SJSA1 (cell line): ENCODE data around the gene FKBP10. TPM values are rescaled to one million over a fixed set of nuclear protein-coding genes. Genes with fewer than 3 reads are reported as not detected.
"Not testable (repeated sequence)": the region's sequence is repeated elsewhere in the genome, so short reads cannot be mapped to it uniquely, and the experiment has no call there.

Experiments used
- DNase-seq, 2 experiments: peaks; one replicate each; pipeline ENCODE4 v3.0.0-alpha.2; 2015 to 2020; ENCODE audit warnings: low spot score in 2 of 2, low read depth in 1 of 2
- H3K27ac ChIP-seq: fragments of 250-450 bp; sonication (Bioruptor Pico); 2 replicates; pipeline ENCODE4 v1.5.1; 2020; ENCODE audit warnings: mild to moderate bottlenecking, moderate library complexity
- H3K27me3 ChIP-seq: fragments of 250-450 bp; sonication (Bioruptor Pico); replicated peaks from 2 replicates; pipeline ENCODE4 v1.5.1; 2020; ENCODE audit warnings: mild to moderate bottlenecking, moderate library complexity
- H3K36me3 ChIP-seq: fragments of 250-450 bp; sonication (Bioruptor Pico); 2 replicates; pipeline ENCODE4 v1.5.1; 2020; ENCODE audit warnings: mild to moderate bottlenecking
- H3K4me1 ChIP-seq: fragments of 250-450 bp; sonication (Bioruptor Pico); replicated peaks from 2 replicates; pipeline ENCODE4 v1.6.1; 2021; ENCODE audit warnings: mild to moderate bottlenecking
- H3K4me3 ChIP-seq: fragments of 250-450 bp; sonication (Bioruptor Pico); 2 replicates; pipeline ENCODE4 v1.5.1; 2020; ENCODE audit warnings: mild to moderate bottlenecking
- H3K9me3 ChIP-seq: fragments of 250-450 bp; sonication (Bioruptor Pico); replicated peaks from 2 replicates; pipeline ENCODE4 v1.5.1; 2020; ENCODE audit warnings: mild to moderate bottlenecking
- total RNA-seq: library from RNA; depleted of rRNA; stranded (reverse); fragments of >200 nt; shearing (Covaris generic); gene quantifications from 2 replicates; pipeline ENCODE4 v1.2.3, GENCODE V29; 2014

Gene FKBP10
- total RNA-seq, 1 experiment from 2014 or later, result 90.2 TPM

- Histone ChIP-seq H3K36me3 (peaks cover 31% of the 10 kb centered on the region), H3K4me1 (no peaks in the 10 kb centered on the region), H3K9me3 (no peaks in the 10 kb centered on the region), H3K27ac (no peak overlapping the region), H3K27me3 (no peaks in the 10 kb centered on the region), H3K4me3 (no peak overlapping the region)
- no peak for DNase-seq
Observed at GRCh38 chr17:41825175-41825845, 12.5 kb downstream of the FKBP10 start.

GRCh38 chr17:41829961-41830360 is 17.2 kb downstream of the FKBP10 start:
- H3K4me3 ChIP-seq, H3K27ac ChIP-seq, DNase-seq, H3K9me3 ChIP-seq, H3K4me1 ChIP-seq, H3K27me3 ChIP-seq: not testable (repeated sequence)
- H3K36me3 ChIP-seq, result peaks cover 43% of the 10 kb centered on the region

- no peak for DNase-seq
- no peak overlapping the region for H3K27ac ChIP-seq
- H3K4me1 ChIP-seq, result peaks cover 9% of the 10 kb centered on the region
- H3K9me3 ChIP-seq, result no peaks in the 10 kb centered on the region
- H3K27me3 ChIP-seq, result no peaks in the 10 kb centered on the region
- H3K36me3 ChIP-seq, result peaks cover 26% of the 10 kb centered on the region
- peak overlapping the region; percentile 92 for H3K4me3 ChIP-seq
Observed at GRCh38 chr17:41835214-41835799, 22.5 kb downstream of the FKBP10 start.

GRCh38 chr17:41835800-41836549 is 23.2 kb downstream of the FKBP10 start, which contains the start of gene NT5C3B:
NT5C3B (minus strand) TSS chr17:41836232; CDS start chr17:41836193, 39 bp downstream.
- Histone ChIP-seq H3K36me3 (peaks cover 20% of the 10 kb centered on the region), H3K27me3 (no peaks in the 10 kb centered on the region), H3K4me3 (peak within 1 kb of the TSS; percentile 92), H3K9me3 (no peaks in the 10 kb centered on the region), H3K4me1 (peaks cover 9% of the 10 kb centered on the region), H3K27ac (peak within 1 kb of the TSS; percentile 29; the same call in 1 of the 2 replicates)
- peak; percentile 58 to 59 for DNase-seq

GRCh38 chr17:41836550-41837196 is 23.9 kb downstream of the FKBP10 start:
- no peak for DNase-seq

GRCh38 chr17:41837761-41838538 is 25.1 kb downstream of the FKBP10 start, which contains the start of gene KLHL10:
KLHL10 (plus strand) TSS chr17:41837825; CDS start chr17:41837933, 108 bp downstream.
- Histone ChIP-seq H3K36me3 (peaks cover 9% of the 10 kb centered on the region), H3K9me3 (no peaks in the 10 kb centered on the region), H3K4me3 (no peak within 1 kb of the TSS)

More at GRCh38 chr17:41836550-41837196, 23.9 kb downstream of the FKBP10 start:
- H3K4me3 ChIP-seq, result peak overlapping the region; percentile 92
- H3K27ac ChIP-seq, result no peak overlapping the region
- H3K4me1 ChIP-seq, result peaks cover 9% of the 10 kb centered on the region
- H3K27me3 ChIP-seq, result no peaks in the 10 kb centered on the region
- peaks cover 16% of the 10 kb centered on the region for H3K36me3 ChIP-seq
- H3K9me3 ChIP-seq, result no peaks in the 10 kb centered on the region

GRCh38 chr17:41839448-41839847 is 26.6 kb downstream of the FKBP10 start:
- not testable (repeated sequence) for H3K9me3 ChIP-seq, H3K27ac ChIP-seq, H3K27me3 ChIP-seq, H3K36me3 ChIP-seq, H3K4me3 ChIP-seq, H3K4me1 ChIP-seq, DNase-seq

More at GRCh38 chr17:41837761-41838538, 25.1 kb downstream of the FKBP10 start, which contains the start of gene KLHL10:
- DNase-seq, result no peak
- Histone ChIP-seq H3K27me3 (no peaks in the 10 kb centered on the region), H3K4me1 (peaks cover 9% of the 10 kb centered on the region), H3K27ac (no peak within 1 kb of the TSS)

GRCh38 chr17:41840781-41841180 is 28.0 kb downstream of the FKBP10 start:
- not testable (repeated sequence) for H3K9me3 ChIP-seq, H3K36me3 ChIP-seq, H3K27ac ChIP-seq, DNase-seq, H3K4me1 ChIP-seq, H3K4me3 ChIP-seq, H3K27me3 ChIP-seq

GRCh38 chr17:41844971-41845370 is 32.2 kb downstream of the FKBP10 start:
- H3K27me3 ChIP-seq, result no peaks in the 10 kb centered on the region
- DNase-seq, result no peak
- no peak overlapping the region for H3K27ac ChIP-seq
- H3K36me3 ChIP-seq, result 0 out of 2 replicates have a peak, but pooled peaks cover 10% of the 10 kb centered on the region
- H3K4me1 ChIP-seq, result no peaks in the 10 kb centered on the region
- H3K4me3 ChIP-seq, result no peak overlapping the region
- no peaks in the 10 kb centered on the region for H3K9me3 ChIP-seq

GRCh38 chr17:41848788-41849187 is 36.0 kb downstream of the FKBP10 start:
- no peaks in the 10 kb centered on the region for H3K4me1 ChIP-seq
- no peaks in the 10 kb centered on the region for H3K27me3 ChIP-seq
- H3K36me3 ChIP-seq, result peaks cover 24% of the 10 kb centered on the region
- DNase-seq, result no peak
- H3K4me3 ChIP-seq, result no peak overlapping the region
- H3K27ac ChIP-seq, result no peak overlapping the region
- no peaks in the 10 kb centered on the region for H3K9me3 ChIP-seq

- no peak for DNase-seq
- H3K36me3 ChIP-seq, result peaks cover 31% of the 10 kb centered on the region
- no peaks in the 10 kb centered on the region for H3K4me1 ChIP-seq
- no peak overlapping the region for H3K27ac ChIP-seq
- no peaks in the 10 kb centered on the region for H3K27me3 ChIP-seq
- H3K9me3 ChIP-seq, result 0 out of 2 replicates have a peak, but pooled peaks cover 1% of the 10 kb centered on the region
- no peak overlapping the region for H3K4me3 ChIP-seq
Observed at GRCh38 chr17:41849251-41849990, 36.6 kb downstream of the FKBP10 start.

- H3K27me3 ChIP-seq, H3K9me3 ChIP-seq, DNase-seq, H3K4me3 ChIP-seq, H3K27ac ChIP-seq, H3K4me1 ChIP-seq: not testable (repeated sequence)
- peaks cover 38% of the 10 kb centered on the region for H3K36me3 ChIP-seq
Observed at GRCh38 chr17:41851382-41851781, 38.6 kb downstream of the FKBP10 start.
